HG02884 (cell line): Measurements from ENCODE around the gene SLMAP.
"Not testable (repeated sequence)": the region's sequence is repeated elsewhere in the genome, so short reads cannot be mapped to it uniquely, and the experiment has no call there.

Source experiments
- ATAC-seq: cut with Tn5 transposase; IDR thresholded peaks from one replicate; pipeline ENCODE4 v1.9.1; 2021; ENCODE audit warnings: mild to moderate bottlenecking, moderate library complexity; ENCODE audit not compliant: unreplicated experiment

SLMAP gene

GRCh38 chr3:57792198-57792597 lies 36.1 kb downstream of the SLMAP start:
- ATAC-seq: no peak

GRCh38 chr3:57793737-57794187 lies 37.7 kb downstream of the SLMAP start:
- no peak for ATAC-seq

- no peak for ATAC-seq
These were observed 38.4 kb downstream of the SLMAP start for GRCh38 chr3:57794501-57794900.

- no peak for ATAC-seq
These were observed 38.8 kb downstream of the SLMAP start for GRCh38 chr3:57794951-57795350.

GRCh38 chr3:57796261-57796660 lies 40.2 kb downstream of the SLMAP start:
- ATAC-seq: no peak

- no peak for ATAC-seq
These were observed 41.8 kb downstream of the SLMAP start for GRCh38 chr3:57797701-57798487.

- ATAC-seq: no peak
These were observed 47.6 kb downstream of the SLMAP start for GRCh38 chr3:57803647-57804081.

- ATAC-seq: no peak
These were observed 49.2 kb downstream of the SLMAP start for GRCh38 chr3:57805266-57805665.

GRCh38 chr3:57805674-57806073 lies 49.6 kb downstream of the SLMAP start:
- ATAC-seq: no peak

- not testable (repeated sequence) for ATAC-seq
These were observed 50.1 kb downstream of the SLMAP start for GRCh38 chr3:57806195-57806594.

GRCh38 chr3:57808961-57809608 lies 53.0 kb downstream of the SLMAP start:
- no peak for ATAC-seq

GRCh38 chr3:57809609-57809968 lies 53.5 kb downstream of the SLMAP start:
- ATAC-seq: no peak

GRCh38 chr3:57810048-57810447 lies 53.9 kb downstream of the SLMAP start:
- ATAC-seq: no peak

- no peak for ATAC-seq
These were observed 54.5 kb downstream of the SLMAP start for GRCh38 chr3:57810471-57811137.

- no peak for ATAC-seq
These were observed 58.9 kb downstream of the SLMAP start for GRCh38 chr3:57815036-57815435.

GRCh38 chr3:57816471-57817095 lies 60.5 kb downstream of the SLMAP start:
- ATAC-seq: no peak

- no peak for ATAC-seq
These were observed 62.7 kb downstream of the SLMAP start for GRCh38 chr3:57818772-57819171.

GRCh38 chr3:57820479-57820878 lies 64.4 kb downstream of the SLMAP start:
- ATAC-seq: no peak

- no peak for ATAC-seq
These were observed 65.7 kb downstream of the SLMAP start for GRCh38 chr3:57821765-57822164.

GRCh38 chr3:57822686-57823085 lies 66.6 kb downstream of the SLMAP start:
- ATAC-seq: no peak

GRCh38 chr3:57825116-57825515 lies 69.0 kb downstream of the SLMAP start:
- ATAC-seq: no peak
